Measurements from ENCODE around the gene SLC44A1.

DNA sequence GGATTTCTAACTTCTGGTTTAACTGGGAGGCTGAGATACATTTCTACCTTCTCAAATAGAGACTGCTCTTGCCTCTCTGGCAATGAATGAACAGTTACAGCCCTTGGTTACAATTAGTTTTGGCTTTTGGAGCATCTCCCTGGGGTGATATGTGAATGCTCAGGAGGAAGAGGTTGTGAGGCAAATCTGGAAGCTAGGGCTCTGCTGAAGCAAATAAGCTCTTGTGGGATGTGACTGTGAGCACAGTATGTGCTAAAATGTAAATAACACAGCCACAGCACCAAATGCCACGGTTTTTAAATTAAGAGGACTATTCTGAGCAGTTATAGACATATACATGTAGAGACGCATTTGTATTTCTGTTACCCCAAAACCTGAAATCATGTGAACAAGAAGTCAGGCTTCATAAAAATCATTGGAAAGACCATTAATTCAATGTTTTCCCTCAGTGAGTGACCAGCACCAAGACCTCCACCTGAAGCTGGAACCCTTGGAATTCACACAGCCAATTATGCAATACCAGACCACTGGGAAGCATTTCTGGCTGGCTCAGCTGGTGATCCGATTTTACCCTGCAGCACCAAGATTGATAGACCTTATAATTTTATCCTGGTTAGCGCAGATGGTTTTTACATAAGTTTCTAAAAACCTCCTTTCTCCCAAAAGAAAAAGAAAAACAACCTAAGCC, 3.0 kb upstream of the SLC44A1 start:
- no peak for TF ChIP-seq SUZ12 (IDR thresholded peaks at IDR 0.05; ENCODE audit: extremely low read depth, insufficient read depth, insufficient read length)
- TF ChIP-seq YY1 (IDR thresholded peaks at IDR 0.05; ENCODE audit: insufficient read depth, insufficient read length): no peak
